GM12873 (cell line): Measurements from ENCODE around the gene ARID3B.

Experiments
- TF ChIP-seq, protein P1 (sequence below): IDR thresholded peaks from 2 replicates; pipeline ENCODE4 v1.5.1; 2012; ENCODE audit warnings: low read depth, mild to moderate bottlenecking, moderate library complexity, low read length, control low read depth; ENCODE audit not compliant: insufficient read depth; ENCODE audit errors: missing control alignments

ARID3B gene

DNA sequence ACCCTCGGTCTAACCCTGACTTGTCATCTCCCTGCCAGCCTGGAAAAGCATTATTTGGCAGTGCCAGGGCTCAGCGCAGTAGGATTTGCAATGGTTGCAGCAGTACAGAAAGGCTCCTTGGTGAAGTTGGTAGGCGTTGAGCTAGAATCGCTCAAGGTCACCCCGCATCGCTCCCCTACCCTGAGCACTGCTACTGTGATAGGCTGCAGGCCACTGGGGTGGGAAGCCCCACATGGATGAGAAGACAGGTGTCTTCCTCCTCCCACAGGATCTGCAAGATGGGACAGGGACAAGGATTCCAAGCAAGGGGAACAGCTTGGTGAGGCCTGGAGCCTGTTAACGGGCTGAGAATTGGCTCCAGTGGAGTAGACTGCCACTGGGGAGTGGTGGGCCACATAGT, 85.3 kb downstream of the ARID3B start:
- TF ChIP-seq, protein P1, sequence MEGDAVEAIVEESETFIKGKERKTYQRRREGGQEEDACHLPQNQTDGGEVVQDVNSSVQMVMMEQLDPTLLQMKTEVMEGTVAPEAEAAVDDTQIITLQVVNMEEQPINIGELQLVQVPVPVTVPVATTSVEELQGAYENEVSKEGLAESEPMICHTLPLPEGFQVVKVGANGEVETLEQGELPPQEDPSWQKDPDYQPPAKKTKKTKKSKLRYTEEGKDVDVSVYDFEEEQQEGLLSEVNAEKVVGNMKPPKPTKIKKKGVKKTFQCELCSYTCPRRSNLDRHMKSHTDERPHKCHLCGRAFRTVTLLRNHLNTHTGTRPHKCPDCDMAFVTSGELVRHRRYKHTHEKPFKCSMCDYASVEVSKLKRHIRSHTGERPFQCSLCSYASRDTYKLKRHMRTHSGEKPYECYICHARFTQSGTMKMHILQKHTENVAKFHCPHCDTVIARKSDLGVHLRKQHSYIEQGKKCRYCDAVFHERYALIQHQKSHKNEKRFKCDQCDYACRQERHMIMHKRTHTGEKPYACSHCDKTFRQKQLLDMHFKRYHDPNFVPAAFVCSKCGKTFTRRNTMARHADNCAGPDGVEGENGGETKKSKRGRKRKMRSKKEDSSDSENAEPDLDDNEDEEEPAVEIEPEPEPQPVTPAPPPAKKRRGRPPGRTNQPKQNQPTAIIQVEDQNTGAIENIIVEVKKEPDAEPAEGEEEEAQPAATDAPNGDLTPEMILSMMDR, result no peak

DNA sequence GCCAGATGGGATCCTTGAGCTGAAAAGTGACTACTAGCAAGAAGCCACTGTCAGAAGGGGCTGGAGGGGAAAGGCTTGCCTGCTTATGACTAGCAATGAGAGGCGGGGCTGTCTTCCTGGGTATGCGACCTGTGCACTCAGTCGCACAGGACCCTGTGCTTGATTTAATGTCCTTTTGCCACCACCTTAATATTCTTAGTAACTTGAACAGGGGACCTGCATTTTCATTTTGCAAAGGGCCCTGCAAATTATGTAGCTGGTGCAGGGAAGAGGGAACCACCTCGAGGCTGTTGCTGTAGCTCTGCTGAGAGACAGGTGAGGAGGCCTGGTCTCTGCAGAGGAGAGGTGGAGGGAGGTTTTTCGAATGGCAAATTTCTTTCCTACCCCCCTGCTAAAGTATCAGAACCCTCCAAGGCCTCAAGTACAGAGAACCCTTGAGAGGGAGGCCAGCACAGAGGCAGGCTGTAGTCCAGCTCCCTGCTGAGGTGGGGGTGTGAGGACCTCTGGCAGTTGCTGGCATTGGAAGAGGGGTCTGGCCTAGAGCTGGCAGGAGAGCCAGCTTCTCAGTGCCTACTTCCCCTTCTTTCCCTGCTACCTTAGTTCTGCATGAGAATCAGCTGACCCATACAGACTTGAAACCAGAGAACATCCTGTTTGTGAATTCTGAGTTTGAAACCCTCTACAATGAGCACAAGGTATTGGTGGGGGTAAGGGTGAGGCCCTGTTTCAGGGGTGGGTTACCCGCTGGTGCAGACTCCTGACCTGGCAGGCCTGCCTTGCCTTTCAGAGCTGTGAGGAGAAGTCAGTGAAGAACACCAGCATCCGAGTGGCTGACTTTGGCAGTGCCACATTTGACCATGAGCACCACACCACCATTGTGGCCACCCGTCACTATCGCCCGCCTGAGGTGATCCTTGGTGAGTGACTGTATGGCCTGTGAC, 86.0 kb downstream of the ARID3B start:
- TF ChIP-seq, protein P1, result no peak

DNA sequence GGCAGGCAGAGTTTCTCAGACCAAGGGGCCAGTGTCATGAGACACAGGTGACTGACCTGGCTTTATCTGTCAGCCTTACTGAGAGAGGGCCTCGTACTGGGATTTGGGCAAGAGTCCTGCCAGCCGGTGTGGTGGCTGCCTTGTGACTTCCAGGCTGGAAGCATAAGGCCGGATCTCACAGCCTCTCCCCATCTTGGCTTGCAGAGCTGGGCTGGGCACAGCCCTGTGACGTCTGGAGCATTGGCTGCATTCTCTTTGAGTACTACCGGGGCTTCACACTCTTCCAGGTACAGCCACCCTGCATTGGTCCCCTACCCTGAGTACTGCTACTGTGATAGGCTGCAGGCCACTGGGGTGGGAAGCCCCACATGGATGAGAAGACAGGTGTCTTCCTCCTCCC, 86.7 kb downstream of the ARID3B start:
- TF ChIP-seq, protein P1, result no peak

DNA sequence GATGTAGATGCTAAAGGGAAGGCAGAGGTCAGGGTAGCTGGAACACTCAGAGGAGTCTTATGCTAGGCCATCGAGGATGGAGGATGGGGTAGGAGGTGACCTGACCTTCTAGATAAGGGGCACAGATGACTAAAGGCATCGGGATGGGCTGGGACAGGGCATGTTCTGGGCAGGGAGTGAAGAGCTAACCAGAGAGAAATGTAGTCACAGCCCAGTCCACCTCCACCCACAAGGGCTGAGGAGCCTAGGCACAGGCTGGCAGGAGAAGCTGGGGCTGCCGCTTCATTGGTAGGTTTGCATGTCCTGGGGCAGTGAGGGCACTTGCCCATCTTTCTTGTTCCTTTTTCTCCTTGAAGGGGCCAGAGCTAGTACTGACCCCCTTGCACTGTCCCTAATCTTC, 87.2 kb downstream of the ARID3B start:
- TF ChIP-seq, protein P1, result no peak

DNA sequence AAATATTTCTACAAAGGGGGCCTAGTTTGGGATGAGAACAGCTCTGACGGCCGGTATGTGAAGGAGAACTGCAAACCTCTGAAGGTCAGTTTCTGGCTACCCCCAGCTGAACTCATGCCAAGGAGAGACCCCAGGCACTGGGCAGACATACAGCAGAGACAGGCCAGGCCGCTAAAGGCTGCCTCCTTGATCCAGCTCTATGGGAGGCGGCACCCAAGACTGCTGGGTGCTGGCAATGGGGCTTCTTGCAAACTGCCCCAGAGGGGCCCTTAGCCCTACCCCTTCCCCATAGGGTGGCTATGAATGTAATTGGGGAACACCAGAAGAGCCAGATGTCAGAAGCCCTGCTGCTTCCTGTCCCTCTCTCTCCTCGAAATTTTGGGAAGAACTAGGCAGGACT, 87.9 kb downstream of the ARID3B start:
- TF ChIP-seq, protein P1, result no peak

DNA sequence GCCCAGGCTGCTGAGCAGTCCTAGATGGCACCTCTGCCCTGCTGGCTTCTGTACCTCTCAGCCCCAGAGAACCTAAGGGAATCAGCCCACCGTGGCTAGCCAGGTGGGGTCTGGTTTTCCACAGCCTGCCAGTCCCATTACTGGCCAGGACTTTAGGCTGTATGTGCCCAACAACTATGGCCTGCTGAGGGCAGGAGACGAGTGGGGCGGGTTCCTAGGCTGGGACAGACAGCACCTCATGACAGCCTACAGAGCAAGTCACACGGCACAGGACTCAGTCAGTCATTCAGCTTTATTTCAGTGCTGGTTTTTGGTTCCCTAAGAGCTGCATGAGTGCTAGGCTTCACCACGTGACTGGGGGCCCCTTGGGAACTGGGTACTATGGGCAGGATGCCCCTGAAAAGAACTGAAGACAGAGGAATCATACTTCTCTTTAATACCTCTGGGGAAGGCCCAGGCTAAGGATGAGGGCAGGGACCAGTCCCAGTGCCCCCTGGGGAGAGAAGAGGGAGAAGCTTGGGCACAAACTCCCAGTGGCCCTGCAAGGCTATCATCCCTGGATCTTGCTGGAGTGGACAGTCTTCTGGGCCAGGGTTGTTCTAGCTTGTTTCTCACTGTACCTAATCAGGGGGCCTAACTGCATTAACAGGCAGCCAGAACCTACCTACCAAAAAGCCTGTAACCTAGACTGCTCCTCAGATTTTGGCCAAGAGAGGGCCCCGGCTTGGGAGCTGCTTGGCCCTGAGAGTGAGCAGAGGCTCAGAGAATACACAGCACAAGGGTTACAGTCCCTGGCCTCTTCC, 89.5 kb downstream of the ARID3B start:
- TF ChIP-seq, protein P1, result no peak

DNA sequence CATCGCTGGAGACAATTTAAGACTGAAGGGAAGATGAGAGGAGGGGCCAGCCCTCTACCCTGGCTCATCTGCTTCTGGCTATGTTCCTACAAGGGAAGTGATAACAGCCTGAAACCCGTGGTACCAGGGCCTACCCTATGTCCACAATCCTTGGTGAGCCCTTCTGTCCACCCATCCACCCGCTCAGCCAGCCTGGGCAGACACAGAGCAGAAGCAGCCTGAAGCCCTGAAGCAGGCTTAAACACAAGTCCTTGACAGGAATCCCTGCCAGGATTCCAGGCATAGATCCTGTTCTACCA, 90.0 kb downstream of the ARID3B start:
- TF ChIP-seq, protein P1, result no peak
